Putamen (tissue), 1 donor: ENCODE results near the gene DMBT1.
A peak's percentile ranks its signal among the peaks of the same experiment; 100 is the strongest.

ENCODE experiments used
- DNase-seq: peaks from one replicate; pipeline ENCODE4 v3.0.0-alpha.2; 2016; ENCODE audit warnings: low spot score

The DMBT1 gene

DNA sequence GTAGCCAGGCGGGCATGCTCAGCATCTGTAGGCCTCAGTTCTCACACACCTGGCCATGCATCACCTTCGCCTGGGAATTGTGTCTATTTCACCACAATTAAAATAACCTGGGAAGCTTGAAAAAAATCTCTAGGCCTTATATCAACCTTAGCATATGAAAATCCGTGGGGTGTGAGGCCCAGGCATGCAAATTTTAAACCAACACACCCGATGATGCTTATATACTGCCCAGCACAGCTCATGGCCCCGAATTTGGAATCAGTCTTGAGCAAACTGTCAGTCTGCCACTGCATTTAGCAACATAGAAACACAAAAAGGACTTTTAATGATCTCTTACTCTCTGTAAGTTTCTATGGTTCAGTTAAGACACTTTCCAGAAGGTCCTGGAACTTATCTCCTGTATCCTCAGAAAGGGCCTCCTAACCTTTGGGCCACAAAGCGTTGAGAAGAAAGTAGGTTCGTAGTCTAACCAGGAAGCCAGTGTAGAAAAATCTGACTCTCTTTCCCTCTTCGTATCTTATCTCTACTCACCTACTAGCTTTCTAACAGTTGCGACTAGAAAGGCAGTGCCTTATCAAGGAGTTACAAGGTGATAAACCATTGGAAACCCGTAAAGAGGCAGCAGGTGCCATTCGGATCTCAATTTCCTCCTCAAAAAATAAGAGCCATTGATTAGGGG is 12.0 kb upstream of the DMBT1 start:
- no peak for DNase-seq

DNA sequence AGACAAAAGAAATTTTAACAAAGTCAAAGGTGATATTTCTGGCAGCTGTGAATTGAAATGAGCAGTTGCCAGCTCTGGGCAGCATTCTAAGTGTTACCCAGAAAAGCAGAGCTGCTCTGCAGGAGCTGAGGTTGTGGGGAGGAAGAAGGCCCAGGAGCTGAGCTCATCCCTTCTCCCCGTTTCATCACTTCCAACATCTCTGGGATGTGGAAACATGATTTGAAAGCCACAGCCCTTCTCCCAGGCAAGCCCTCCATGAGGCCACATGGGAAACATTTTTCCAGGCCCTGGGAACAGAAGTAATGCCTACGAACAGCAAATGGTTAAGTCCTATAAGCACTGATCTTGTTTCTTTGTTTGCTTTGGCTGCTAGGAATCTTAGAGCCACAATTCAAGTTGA is 10.9 kb upstream of the DMBT1 start:
- DNase-seq = no peak

DNA sequence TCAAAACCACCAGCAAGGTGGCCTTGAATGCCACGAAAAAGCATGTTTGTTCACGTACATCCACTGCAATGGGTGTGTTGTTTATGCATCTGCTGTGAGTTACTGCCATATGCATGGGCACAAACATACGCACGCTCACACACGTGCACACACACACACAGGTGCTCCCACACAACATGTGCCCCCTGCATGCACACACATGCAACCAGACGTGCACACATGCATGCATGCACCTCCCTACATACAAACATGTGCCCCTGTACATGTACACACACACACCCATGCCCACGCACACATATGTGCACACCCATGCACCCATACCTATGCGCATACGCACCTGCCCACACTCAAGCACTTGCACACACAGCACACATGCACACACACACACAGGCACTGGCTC is 10.1 kb upstream of the DMBT1 start:
- DNase-seq = no peak

DNA sequence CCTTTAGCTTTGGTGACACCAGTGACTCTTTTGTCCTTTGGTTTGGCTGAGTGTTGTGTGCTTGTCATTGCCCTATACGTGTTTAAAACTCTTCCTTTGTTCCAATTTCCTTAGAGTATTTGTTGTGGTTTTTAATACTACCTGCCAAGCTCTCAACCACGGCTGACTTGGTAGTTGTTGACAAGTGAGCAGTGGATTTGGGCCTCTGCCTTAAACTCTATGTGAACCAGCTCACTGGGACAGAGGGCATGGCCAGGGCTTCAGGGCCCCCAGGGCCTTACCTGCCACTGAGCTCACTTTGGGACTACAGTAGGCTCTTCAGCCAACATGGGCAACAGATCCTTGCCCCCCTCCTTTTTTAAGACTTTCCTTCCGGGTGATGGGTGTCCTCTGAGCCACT is 9.6 kb upstream of the DMBT1 start:
- DNase-seq = no peak

- no peak for DNase-seq
Observed at GRCh38 chr10:122551450-122551849, 9.1 kb upstream of the DMBT1 start.

DNA sequence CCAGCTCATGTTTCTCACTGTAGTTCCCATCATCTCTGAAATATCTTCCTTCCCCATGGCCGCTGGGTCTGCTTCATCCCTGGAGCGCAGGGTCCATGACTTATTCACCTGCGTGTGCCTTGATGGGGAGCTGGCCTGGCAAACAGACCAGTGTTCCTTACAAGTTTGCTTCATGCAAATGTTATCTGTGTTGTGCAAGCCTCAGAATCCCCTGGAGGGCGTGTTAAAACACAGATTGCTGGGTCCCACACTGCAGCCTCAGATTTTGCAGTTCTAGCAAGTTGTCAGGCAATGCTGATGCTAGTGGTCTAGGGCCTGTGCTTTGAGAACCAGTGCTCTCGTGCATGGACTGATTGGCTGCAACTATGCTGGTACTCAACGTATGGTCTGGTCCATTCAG is 7.2 kb upstream of the DMBT1 start:
- no peak for DNase-seq

DNA sequence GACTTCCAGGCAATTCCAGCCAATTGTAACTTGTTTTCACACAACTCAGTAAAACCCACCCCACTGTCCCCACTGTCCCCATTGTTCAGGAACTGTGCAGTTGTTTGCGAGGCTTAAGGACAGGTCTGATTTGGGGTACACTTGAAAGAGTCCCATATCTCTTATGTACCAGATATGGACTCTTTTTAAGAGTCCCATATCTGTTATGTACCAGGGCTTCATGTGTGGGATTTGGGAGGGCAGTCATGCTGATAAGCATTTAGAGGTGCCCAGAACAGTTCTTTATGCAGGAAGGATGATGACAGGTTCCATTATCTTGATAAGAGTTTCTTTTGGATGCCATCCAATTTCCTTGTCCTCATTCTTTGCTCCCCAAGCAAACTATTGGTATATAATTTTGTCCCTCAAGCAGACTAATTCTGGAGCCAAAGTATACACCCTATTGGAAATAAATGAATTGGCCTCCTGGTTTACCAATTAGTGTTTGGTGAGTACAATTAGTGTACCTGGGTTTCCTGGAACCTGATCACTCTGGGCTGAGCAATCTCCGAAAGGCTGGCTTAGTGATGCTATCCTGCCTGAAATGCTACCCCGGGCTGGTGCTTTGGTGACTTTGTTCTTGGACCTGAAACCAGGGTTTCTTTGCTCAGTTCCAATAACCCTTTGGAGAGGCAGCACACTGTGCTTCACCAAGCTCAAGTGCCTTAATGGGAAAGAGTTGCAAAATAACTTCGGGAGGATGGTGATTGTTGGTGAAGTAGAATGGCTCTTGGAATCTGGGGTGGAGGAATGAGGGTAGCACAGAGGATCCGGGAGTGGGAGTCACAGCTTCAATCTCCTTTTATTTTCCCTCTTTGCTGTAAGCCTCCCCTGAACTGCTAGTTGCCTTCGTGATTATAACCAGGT is 6.2 kb upstream of the DMBT1 start:
- no peak for DNase-seq

- DNase-seq = no peak
Observed at GRCh38 chr10:122555442-122555841, 5.1 kb upstream of the DMBT1 start.

GRCh38 chr10:122557516-122557915 is 3.0 kb upstream of the DMBT1 start:
- no peak for DNase-seq

GRCh38 chr10:122558452-122558851 is 2.1 kb upstream of the DMBT1 start:
- DNase-seq = no peak

GRCh38 chr10:122559228-122559627 is 1.3 kb upstream of the DMBT1 start:
- DNase-seq = no peak

DNA sequence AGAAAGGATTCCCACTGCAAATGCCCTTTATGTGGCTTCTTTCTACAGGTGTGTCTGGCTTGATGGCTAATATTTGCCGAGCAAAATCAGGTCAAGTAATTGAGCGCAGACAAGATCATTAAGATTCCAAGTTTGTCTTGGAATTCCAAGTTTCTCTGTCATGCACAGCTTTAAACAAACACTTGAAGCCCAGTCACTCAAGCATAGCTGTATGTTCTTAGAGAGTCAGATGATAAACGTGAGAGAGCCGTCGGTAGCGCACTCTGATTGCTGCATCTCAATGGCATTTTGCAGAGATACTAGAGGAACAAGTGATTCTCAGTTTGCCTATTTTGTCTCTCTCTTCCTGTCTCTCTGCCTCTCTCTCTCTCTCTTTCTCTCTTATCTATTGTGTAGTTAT is 658 bp downstream of the DMBT1 start:
- no peak for DNase-seq

DNA sequence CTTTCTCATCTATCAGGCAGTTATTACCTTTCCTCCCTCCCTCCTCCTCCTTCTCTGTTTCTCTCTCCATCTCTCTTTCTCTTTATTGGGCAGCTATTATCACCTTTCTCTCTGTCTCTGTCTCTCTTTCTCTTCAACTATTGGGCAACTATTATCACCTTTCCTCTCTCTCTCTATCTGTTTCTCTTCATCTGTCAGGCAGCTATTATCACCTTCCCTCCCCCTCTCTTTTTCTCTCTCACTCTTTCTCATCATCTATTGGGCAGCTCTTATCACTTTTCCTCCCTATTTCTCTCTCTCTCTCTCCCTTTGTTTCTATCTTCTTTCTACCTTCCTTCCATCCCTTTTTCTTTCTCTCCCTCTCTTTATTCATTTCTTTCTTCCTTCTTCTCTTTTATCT is 1.2 kb downstream of the DMBT1 start:
- no peak for DNase-seq

- no peak for DNase-seq
Observed at GRCh38 chr10:122564980-122565379, 4.4 kb downstream of the DMBT1 start.

GRCh38 chr10:122565766-122566206 is 5.2 kb downstream of the DMBT1 start:
- peak; percentile 86 for DNase-seq

GRCh38 chr10:122566632-122567031 is 6.1 kb downstream of the DMBT1 start:
- DNase-seq = no peak

DNA sequence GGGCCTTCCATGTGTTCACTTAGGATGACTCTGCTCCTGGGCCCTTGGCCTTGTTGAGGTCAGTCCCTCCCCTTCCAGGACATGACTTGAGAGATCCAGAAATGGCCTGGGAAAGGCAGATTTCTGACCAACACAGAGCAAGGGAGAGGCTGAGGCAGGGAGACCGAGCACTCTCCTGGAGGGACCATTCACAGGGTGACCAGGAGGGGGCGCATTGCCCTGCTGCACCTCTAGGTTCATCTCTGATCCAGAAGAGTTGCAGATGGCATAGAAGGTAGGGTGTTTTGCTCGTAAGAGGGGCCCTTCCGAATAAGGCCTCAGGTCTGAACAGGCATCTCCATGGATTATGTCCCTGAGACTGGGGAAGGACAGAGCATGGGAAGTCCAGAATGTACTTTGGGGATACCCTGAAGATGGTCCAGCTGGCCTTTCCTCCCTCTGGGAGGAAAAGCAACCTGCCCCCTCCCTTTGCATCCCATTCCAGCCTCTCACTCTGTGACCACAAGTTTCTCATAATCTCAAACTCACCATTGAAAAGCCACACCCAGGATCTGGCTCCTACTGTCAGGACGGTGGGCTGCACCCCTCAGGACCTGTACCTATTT is 6.6 kb downstream of the DMBT1 start:
- no peak for DNase-seq

GRCh38 chr10:122568551-122568950 is 8.0 kb downstream of the DMBT1 start:
- no peak for DNase-seq

- DNase-seq = no peak
Observed at GRCh38 chr10:122570920-122571319, 10.4 kb downstream of the DMBT1 start.

DNA sequence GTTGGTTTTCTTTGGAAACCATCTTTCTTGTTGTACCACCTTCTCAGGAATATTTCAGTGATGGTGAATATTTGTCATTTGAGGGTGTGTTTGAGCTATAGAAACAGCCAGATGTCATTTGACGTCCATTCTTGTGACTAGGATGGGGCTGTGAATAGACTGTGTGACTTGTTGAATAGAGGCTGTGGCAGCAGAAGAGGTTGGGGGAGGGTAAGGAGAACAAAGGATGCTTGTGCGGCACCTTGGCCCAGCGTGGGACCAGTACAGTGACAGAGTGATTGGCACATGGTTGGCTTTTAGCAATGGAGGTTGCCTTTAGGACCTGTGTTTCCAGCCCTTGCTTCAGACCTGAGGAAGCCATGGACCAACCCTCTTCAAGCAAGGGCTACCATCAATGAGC is 11.3 kb downstream of the DMBT1 start:
- DNase-seq = peak; percentile 45

DNA sequence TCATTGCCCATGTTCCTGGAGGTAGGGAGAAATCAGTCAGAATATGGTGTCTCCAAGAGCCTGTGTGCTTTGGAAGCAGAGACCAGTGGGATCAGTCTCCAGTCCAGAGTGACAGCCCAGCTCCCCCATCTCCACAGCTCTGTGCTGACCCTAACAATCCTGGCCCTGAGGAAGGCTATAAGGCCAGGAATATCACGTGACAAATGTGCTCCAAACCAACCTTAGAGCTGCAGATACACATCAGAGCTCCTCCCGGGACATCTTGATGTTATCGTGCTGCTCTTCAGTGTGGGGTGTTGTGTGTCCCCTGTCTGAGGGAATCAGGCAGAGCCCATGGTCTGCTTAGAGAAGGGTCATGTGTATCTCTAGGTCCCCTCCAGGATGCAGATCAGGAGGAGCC is 15.2 kb downstream of the DMBT1 start:
- DNase-seq = no peak

GRCh38 chr10:122576291-122576690 is 15.7 kb downstream of the DMBT1 start:
- no peak for DNase-seq

DNA sequence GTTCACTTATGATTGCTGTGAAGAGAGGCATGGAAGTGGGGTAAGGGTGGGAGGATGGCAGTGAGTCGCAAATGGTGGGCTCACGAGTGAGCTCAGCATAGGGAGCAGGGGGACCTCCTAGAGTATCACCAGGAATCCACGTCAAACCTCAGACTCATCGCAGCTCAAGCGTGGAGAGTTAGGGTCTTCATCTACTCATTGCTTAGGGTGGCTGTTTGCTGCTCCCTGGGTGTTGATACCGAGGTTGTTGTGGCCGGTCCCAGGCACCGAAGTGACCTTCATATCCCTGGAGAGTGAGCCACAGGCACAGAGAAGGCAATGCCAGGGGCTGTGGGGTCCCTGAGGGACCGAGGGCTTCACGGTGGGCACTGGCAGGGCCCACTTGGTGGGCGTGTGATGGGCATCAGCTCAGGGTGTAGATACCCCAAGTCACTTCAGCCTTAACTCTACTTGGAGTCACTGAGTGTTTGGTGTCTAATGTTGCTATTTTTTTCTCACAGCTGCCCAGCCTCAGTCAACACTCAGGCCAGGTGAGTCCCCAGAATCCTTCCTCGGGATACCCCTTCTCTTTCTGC is 16.8 kb downstream of the DMBT1 start:
- DNase-seq = no peak
